Keratinocyte (primary cell): ENCODE data around the gene PTPRZ1.

ENCODE experiments used
- CTCF ChIP-seq, 3 experiments: IDR thresholded peaks in 1 of 3; conservative IDR thresholded peaks in 1 of 3; optimal IDR thresholded peaks in 1 of 3; 2 replicates in 2 of 3; 3 replicates in 1 of 3; pipeline versions ENCODE3 to v1.5.1; 2011; ENCODE audit warnings: low read length in 3 of 3, mild to moderate bottlenecking in 3 of 3, moderate library complexity in 2 of 3, control low read depth in 1 of 3, inconsistent platforms in 1 of 3; ENCODE audit not compliant: insufficient read depth in 2 of 3; ENCODE audit errors: extremely low read depth in 1 of 3
- EZH2 ChIP-seq: IDR thresholded peaks from one replicate; pipeline ENCODE4 v1.6.1; 2012; ENCODE audit warnings: inconsistent platforms, mild to moderate bottlenecking, low read length, moderate library complexity

GRCh38 chr7:122072924-122073599 lies 200.1 kb downstream of the PTPRZ1 start:
- TF ChIP-seq CTCF (optimal IDR thresholded peaks at IDR 0.05 in 1 of 3, IDR thresholded peaks at IDR 0.05 in 1 of 3, conservative IDR thresholded peaks at IDR 0.05 in 1 of 3; ENCODE audit: extremely low read depth in 1 of 3, insufficient read depth in 2 of 3, low read length in 3 of 3) (no peak), EZH2 (no peak)
